ENCODE data around the gene FAM89A. TPM values are rescaled to one million over a fixed set of nuclear protein-coding genes. Genes with fewer than 3 reads are reported as not detected.

The FAM89A gene
- total and polyA plus RNA-seq, 2 of the 8 experiments (the other 6 are each of a cell fraction or from before 2014, with no cell fraction given): 2.1 to 2.2 TPM

- Histone ChIP-seq H3K18ac (ENCODE audit: extremely low read depth, low read length) (no peak overlapping the region), H2BK15ac (ENCODE audit: low read length) (no peak overlapping the region), H3K56ac (replicated peaks; ENCODE audit: insufficient read length, low read depth, low read length) (no peak overlapping the region), H3K4ac (replicated peaks; ENCODE audit: insufficient read length, low read depth, low read length) (no peak overlapping the region), H3K27ac (ENCODE audit: low read depth, low read length) (no peak overlapping the region), H2BK120ac (replicated peaks; ENCODE audit: low read depth, low read length) (no peak overlapping the region), H2BK12ac (ENCODE audit: low read depth, low read length) (no peak overlapping the region), H3K79me2 (ENCODE audit: control insufficient read depth in 1 of 2, insufficient read depth in 2 of 2, low read length in 2 of 2) (no peaks in the 10 kb centered on the region), H3K4me2 (ENCODE audit: insufficient read depth in 1 of 2, low read depth in 2 of 2, low read length in 2 of 2) (no peak overlapping the region), H2BK5ac (ENCODE audit: low read depth, low read length) (no peak overlapping the region), H3K23ac (ENCODE audit: insufficient read length) (no peak overlapping the region), H3K23me2 (ENCODE audit: low read depth, low read length) (no peaks in the 10 kb centered on the region), H3K9ac (replicated peaks in 1 of 4; ENCODE audit: extremely low read depth in 1 of 4, low read depth in 3 of 4, low read length in 3 of 4) (no peak overlapping the region), H3K27me3 (replicated peaks in 1 of 4; ENCODE audit: control insufficient read depth in 3 of 4, extremely low read depth in 1 of 4, insufficient read depth in 3 of 4, low read length in 3 of 4) (no peaks in the 10 kb centered on the region), H2AFZ (ENCODE audit: low read length) (no peak overlapping the region), H4K20me1 (replicated peaks in 1 of 2; ENCODE audit: control insufficient read depth in 1 of 2, insufficient read depth in 2 of 2, low read length in 2 of 2) (no peaks in the 10 kb centered on the region), H3K36me3 (ENCODE audit: control insufficient read depth in 2 of 4, insufficient read depth in 4 of 4, low read length in 3 of 4) (no peaks in the 10 kb centered on the region), H3K79me1 (ENCODE audit: low read depth, low read length) (no peaks in the 10 kb centered on the region), H2AK5ac (ENCODE audit: low read depth, low read length) (no peak overlapping the region), H3K9me3 (ENCODE audit: insufficient read depth in 2 of 2, low read depth in 1 of 2, low read length in 1 of 2) (no peaks in the 10 kb centered on the region; a peak in 1 of 4 replicates), H2BK20ac (ENCODE audit: low read length) (no peak overlapping the region), H3K4me3 (ENCODE audit: extremely low read depth in 1 of 4, insufficient read depth in 2 of 4, low read depth in 3 of 4, low read length in 4 of 4) (no peak overlapping the region), H4K8ac (ENCODE audit: extremely low read depth, insufficient read depth, low read length) (no peak overlapping the region), H4K5ac (ENCODE audit: insufficient read length, low read depth, low read length) (no peak overlapping the region), H3K14ac (ENCODE audit: insufficient read length) (no peak overlapping the region), H4K91ac (replicated peaks; ENCODE audit: insufficient read length, low read length) (no peak overlapping the region), H3K4me1 (replicated peaks in 1 of 4; ENCODE audit: control insufficient read depth in 3 of 4, insufficient read depth in 4 of 4, low read length in 3 of 4) (no peaks in the 10 kb centered on the region)
- POLR2A ChIA-PET (ENCODE audit: partially characterized antibody): interaction anchor here (0.8 kb wide), 1 partner anchor 26 kb away, joined by 4 read pairs; no protein-coding TSS in a partner anchor
- CTCF ChIA-PET (ENCODE audit: partially characterized antibody): interaction anchor here (0.7 to 1.3 kb wide), 4 partner anchors 10 to 197 kb away, joined by 3 read pairs; no protein-coding TSS in a partner anchor
- no peak for DNase-seq (ENCODE audit: low read depth in 1 of 2, low spot score in 2 of 2)
- WGBS, 2 experiments (ENCODE audit: extremely low coverage in 1 of 2, insufficient coverage in 1 of 2, insufficient read length in 1 of 2, insufficient replicate concordance in 2 of 2, low coverage in 1 of 2, low lambda C conversion rate in 2 of 2, missing lambda C conversion rate in 1 of 2): 75% methylated on average over 8 of the region's 8 CpGs; no CpG with 5 or more reads in 1 of the 2 experiments
- FAIRE-seq: no peak
- no peak for TF ChIP-seq CEBPB (IDR thresholded peaks at IDR 0.05; ENCODE audit: low read depth, low read length)
- TF ChIP-seq KDM5A (IDR thresholded peaks at IDR 0.05; ENCODE audit: low read length): no peak
- TF ChIP-seq SUZ12 (IDR thresholded peaks at IDR 0.05; ENCODE audit: low read length): no peak
- TF ChIP-seq RNF2 (IDR thresholded peaks at IDR 0.05; ENCODE audit: borderline replicate concordance, low read depth, low read length, missing control alignments, poor library complexity, severe bottlenecking): no peak
- no peak for TF ChIP-seq RAD21 (IDR thresholded peaks at IDR 0.05 in 1 of 2, conservative IDR thresholded peaks at IDR 0.05 in 1 of 2; ENCODE audit: low read depth in 2 of 2, low read length in 2 of 2)
- no peak for TF ChIP-seq POLR2AphosphoS5 (IDR thresholded peaks at IDR 0.05; ENCODE audit: low read depth, low read length)
- TF ChIP-seq PHF8 (conservative IDR thresholded peaks at IDR 0.05; ENCODE audit: low read depth, low read length): no peak
- TF ChIP-seq HDAC2 (IDR thresholded peaks at IDR 0.05; ENCODE audit: borderline replicate concordance in 1 of 2, low read depth in 2 of 2, low read length in 2 of 2): no peak
- no peak for TF ChIP-seq BCL11A (IDR thresholded peaks at IDR 0.05; ENCODE audit: low read depth in 2 of 2, low read length in 2 of 2)
- TF ChIP-seq MAFK (IDR thresholded peaks at IDR 0.05; ENCODE audit: low read depth, low read length): no peak
- no peak for TF ChIP-seq CTBP2 (IDR thresholded peaks at IDR 0.05; ENCODE audit: borderline replicate concordance, insufficient read depth, insufficient read length, low read length)
These were observed 18.5 kb upstream of the FAM89A start for GRCh38 chr1:231058416-231059109.
